GM21526 (cell line): ENCODE results near the gene CDH12.
"Not testable (repeated sequence)": the region's sequence is repeated elsewhere in the genome, so short reads cannot be mapped to it uniquely, and the experiment has no call there.

Source experiments
- ATAC-seq: cut with Tn5 transposase; IDR thresholded peaks from one replicate; pipeline ENCODE4 v1.9.1; 2021; ENCODE audit warnings: moderate library complexity; ENCODE audit not compliant: unreplicated experiment, low FRiP score

Gene CDH12

DNA sequence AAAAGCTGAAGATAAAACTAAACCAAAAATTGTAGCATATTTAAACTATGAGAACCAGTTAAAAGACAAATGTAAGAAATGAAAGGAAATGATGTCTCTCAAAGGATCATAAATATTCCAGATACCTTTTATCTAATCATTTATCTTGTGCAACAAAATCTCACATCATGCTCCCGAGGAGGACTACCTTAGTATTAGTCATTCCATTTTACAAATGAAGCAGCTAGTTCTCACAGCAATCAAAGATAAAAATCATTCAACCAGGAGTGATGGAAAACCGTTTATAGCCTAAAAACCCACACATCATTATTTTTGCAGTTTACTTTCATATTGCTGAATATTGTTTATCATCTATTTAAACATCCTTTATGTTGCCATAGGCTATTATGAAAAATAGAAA is 190.0 kb downstream of the CDH12 start:
- ATAC-seq, result no peak

DNA sequence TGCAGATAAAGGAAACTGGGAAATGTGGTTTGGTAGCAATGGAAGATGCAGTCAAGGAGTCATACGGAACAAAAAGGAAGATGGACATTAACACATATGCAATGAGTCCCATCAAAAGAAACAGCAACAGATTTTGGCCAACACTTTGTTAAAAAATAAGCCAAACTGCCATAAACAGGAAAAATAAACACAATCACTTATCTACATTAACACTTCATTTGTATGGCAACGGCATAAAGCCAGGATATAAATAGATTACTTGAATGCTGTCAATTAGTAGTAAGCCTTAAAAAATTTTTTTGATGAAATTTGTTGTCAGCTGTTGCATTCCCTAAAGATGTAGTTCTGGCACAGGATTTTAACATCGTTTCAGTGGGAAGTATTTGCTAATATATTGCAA is 190.8 kb downstream of the CDH12 start:
- ATAC-seq, result no peak

DNA sequence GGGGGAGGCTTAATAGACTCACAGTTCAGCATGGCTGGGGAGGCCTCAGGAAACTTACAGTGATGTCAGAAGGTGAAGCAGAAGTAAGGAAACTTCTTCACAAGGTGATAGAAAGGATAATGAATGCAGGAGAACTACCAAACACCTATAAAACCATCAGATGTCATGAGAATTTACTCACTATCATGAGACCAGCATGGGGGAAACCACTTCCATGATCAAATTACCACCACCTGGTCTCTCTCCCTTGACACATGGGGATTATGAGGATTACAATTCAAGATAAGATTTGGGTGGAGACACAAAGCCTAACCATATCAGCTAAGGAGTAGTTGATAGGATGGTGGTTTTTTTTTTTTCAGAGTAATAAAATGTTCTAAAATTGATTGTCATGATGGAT is 201.8 kb downstream of the CDH12 start:
- ATAC-seq, result no peak

DNA sequence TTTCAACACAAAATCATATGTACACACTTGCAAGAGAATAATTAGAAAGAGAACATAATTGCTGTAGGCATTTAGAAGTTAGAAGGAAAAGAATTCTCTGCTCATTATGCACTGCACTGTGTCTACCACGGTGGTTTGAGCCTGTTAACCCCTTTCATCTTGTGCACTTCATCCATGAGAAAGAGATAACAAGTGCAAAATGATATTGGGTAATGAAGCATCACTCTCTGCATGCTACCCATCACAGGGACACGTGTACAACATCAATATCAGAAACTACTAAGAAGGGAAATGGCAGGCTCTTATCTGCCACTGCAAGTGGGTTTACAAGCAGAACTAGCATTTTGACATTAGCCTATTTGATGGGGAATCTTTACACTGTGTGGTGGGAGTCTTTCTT is 202.6 kb downstream of the CDH12 start:
- ATAC-seq, result no peak

DNA sequence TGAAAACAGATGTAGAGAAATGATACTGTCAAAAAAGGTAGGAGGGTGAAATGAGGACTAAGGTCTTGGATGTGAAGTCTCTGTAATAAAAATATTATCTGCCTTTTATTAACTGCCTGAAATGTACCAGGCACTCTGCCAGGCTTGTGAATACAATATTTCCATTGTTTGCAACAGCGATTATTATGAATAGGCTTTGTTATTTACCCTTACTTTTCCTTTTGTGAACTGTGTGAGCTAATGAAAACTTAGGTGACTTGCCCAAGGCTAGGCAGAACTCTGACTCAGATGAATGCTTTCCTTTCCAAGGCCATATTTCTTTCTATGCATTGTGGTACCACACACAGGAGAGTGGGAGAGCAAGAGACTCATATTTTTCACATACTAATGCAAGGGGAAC is 204.1 kb downstream of the CDH12 start:
- no peak for ATAC-seq

DNA sequence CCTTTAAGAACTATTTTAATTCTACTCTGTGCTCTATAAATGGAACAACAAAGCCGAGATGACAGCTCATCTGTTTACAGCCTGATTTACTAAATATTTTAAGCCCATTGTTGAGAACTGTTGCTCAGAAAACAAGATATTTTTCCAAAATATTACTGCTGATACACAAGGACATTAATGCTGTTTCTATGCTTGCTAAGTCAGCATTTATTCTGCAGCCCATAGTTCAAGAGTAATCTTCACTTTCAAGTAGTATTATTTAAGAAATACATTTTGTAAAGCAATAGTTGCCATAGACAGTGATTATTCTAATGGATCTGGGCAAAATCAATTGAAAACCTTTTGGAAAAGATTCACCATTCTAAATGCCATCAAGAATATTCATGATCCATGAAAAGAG is 208.3 kb downstream of the CDH12 start:
- no peak for ATAC-seq

DNA sequence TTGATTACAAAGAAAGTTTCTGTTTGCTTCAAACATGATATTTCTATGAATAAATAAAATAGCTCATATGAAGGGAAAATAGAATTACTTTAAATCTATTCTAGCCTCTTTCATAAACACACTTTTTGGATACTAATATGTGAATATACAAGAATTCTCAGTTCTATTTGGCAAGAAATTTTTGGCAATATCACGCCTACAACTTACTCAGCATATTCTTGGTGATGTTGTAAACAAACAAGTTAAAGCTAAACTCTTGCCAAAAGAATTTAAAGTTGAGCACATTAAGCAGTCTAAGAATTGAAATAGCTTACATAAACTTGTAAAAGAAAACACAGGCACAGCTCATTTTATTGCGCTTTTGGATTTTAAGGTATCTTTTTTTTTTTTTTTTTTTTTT is 209.8 kb downstream of the CDH12 start:
- no peak for ATAC-seq

DNA sequence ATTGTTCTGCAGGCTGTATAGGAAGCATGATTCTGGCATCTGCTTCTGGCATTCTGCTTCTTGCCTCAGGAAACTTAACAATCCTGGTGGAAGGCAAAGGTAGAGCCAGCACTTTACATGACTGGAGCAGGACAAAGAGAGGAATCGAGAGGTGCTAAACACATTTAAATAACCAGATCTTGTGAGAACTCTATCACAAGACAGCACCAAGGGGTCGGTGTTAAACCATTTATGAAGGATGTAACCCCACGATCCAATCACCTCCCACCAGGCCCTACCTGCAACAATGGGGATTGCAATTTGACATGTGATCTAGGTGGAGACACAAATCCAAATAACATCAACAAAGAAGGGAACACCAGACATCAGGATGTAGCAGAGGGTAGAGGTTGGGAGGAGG is 221.5 kb downstream of the CDH12 start:
- no peak for ATAC-seq

DNA sequence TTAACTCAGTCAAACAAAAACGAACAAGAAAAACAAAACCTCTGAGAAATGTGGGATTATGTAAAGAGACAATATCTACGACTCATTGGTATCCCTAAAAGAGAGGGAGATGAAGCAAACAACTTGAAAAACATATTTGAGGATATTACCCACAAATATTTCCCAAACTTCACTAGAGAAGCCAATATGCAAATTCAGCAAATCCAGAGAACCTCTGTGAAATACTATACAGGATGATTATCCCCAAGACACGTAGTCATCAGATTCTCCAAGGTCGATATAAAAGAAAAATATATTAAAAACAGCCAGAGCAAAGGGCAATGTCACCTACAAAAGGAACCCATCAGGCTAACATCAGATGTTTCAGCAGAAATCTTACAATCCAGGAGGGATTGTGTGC is 226.1 kb downstream of the CDH12 start:
- no peak for ATAC-seq

DNA sequence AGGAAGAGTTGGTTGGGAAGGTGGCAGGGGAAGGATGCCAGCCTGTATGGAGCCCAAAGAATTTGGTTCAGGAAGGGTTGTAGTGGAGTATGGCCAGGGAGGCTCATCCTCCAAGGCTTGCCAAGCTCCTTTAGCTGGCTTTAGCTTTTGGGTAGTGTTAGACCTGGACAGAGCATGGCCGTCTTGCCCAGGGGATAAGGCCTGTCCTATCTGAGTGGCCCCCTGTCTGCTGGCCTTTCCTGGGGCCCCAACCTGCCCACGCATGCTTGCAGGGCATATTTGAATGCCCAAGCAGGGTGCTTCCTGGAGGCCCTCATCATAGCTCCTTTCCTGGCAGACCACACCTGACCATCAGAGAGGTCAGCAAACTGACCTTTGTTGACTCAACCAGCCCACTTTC is 227.7 kb downstream of the CDH12 start:
- no peak for ATAC-seq

DNA sequence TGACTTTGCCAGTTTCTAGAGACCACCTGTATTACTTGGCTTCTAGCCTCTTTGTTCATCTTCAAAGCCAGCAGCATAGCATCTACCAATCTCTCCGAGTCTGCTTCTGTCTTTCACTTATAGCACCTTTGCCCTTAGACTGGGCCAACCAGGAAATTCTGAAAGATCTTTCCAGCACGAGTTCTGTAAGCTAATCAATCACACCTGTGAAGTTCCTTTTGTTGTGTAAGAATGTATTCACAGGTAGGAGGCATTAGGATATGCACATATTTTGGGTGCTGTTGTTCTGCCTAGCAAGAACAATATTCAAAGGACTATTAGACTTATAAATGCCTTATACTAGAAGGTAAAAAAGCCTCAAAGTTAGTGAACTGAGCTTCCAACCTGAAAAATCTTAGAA is 232.1 kb downstream of the CDH12 start:
- ATAC-seq, result no peak

DNA sequence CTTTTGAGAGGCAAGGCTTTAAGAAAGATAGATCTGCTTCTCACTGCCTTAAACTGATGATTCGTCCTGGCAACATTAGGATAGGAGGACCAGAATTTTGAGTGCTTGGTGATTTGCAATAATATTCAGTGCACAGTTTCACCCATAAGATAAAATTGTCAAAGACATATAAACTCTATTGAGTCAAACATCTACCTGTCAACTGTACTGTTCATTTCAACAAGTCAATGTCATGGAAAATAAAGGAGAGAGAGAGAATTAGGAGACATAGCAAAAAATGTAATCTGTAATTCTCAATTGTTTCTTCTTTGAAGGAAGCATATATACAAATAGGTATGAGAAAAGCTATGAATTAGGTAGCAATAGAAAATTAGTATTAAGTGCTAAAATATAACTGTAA is 237.2 kb downstream of the CDH12 start:
- no peak for ATAC-seq

DNA sequence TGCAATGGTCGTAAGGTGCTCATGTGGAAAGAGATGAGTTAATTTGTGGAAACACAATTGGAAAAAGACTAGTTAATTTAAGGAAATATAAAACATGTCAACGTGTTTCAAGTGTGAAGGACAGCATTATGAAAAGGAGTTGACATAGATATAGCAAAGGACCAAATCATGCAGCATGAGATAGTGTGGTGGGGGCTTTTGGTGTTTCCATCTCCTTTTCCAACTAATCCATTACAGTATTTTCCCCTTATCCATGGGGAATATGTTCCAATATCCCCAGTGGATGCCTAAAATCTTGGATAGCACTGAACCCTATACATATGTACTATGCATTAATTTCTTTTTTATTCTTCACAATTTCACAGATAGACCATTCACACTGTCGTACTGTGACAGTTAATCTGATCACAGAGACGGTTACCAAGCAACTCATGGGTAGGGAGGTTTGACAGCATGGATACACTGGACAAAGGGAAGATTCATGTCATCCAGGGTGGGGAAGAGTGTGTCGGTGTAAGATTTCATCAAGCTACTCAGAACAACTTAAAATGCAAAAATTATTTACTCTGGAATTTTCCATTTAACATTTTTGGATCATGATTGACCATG is 238.6 kb downstream of the CDH12 start:
- ATAC-seq, result no peak

DNA sequence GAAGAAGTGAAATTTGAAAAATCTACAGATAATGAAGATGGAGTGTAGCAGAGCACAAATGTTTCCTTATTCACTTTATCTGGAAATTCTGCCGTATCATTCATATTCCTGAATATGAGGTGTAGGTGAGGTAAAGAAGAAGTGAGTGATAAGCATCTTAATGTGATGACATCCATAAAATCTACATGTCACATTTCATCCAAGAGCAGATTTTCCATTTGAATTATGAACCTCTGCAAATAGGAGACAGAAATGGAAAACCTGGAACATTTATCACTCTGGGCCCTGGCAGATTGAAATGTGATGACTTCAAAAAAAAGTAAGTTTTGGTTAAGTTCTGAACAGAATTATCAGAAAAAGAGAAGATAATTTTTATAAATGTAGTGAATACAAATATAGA is 240.2 kb downstream of the CDH12 start:
- ATAC-seq, result no peak

DNA sequence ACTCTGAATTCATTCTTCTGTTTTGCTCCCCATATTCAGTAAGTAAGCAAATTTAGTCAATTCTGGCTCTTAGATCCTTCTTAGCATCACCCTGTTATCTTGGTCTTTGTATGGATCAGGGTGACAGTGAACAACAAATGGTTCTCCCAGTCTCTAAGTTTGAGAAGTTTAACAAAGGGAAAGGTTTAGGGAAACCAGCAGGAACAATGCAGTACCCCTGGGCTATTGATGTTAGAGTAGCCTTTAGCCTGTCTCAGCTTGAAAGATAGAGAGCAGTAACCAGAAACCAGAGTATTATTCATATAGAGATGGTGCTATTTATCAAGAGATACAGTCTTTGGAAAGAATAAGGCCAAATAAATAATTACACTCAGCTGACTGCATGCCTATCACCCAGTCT is 241.8 kb downstream of the CDH12 start:
- ATAC-seq, result no peak

DNA sequence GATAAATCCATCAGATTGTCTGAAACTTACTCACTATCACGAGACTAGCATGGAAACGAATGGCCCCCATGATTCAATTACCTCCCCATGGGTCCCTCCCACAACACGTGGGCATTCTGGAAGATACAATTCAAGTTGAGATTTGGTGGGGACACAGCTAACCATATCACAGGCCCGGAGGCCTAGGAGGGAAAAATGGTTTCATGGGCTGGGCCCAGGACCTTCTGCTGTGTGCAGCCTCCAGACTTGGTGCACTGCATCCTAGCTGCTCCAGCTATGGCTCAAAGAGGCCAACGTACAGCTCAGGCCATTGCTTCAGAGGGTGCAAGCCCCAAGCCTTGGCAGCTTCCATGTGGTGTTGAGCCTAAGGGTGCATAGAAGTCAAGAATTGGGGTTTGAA is 245.6 kb downstream of the CDH12 start:
- ATAC-seq, result not testable (repeated sequence)

DNA sequence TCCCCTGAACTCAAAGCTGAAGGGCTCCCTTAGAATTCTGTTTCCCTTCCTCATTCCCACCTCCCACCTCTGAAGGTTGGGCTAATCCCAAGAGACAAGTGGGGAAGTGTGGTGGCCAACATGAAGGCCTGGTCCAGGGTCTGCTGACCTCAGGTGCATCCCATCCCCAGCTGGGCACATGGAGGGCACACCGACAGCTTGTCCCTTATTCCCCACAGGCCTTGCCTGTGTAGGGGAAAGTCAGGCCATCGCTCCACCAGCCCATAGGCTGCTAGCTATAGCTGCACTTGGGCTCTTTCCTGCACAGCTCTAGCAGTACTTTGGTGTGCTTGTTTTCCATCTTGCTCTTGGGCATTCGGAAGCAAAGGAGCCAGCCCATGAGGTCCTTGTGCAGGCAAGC is 247.7 kb downstream of the CDH12 start:
- no peak for ATAC-seq

DNA sequence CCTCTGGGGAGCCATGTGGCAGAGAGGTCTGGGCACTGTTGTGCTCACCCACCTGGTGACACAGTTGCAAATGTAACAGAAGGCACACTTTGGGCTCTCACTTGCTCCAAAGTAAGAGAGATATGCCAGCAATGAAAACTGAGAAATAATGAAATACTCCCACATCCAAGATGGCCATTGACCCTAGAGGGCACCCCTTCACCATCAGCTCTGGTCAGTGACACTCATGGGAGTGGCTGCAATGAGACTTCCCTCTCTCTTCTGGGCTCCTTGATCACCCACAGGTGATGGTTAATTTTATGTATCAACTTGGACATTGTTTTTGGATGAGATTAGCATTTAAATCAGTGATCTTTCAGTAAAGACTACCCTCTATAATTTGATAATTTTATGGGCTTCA is 248.4 kb downstream of the CDH12 start:
- ATAC-seq, result no peak

DNA sequence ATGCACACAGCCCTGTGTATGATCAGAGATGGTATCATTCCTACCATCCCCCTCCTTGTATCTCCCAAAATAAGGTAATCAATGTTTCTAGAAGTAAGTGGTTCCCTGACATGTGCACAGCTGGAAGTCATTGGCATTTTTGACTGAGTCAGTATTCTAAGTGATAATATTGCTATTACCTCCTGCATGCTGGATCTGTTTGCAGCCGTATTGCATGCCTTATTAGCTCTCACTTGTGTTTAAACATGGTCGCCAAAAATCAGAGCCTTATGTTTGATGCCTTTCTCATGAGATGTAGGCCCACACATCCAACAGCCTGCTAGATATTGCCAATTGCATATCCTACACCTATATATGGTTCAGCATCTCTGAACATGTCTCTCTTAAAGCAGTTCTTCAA is 254.3 kb downstream of the CDH12 start:
- ATAC-seq, result no peak

DNA sequence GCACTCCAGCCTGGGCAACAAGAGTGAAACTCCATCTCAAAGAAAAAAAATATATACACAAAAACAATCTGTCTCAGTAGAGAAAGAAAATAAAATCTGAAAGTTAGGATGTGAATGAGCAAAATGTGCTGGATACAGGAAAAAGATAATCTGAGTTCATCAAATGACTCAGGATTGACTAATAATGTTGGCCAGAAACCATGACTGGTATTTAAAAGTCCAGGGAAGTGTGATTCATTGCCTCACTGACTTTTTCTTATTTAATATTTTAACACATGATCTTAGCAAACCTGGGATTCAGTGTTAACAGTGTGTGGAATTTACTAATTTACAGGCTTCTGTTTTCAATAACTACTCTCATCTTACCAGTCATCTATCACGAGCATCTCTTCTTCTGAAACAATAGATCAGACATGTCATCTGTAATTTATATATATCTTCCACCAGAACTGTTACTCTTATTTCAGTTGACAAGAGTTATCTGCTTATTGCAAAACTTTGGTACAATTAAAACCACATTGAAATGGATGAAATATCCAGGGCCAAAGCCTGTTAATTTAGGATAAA is 256.7 kb downstream of the CDH12 start:
- no peak for ATAC-seq

DNA sequence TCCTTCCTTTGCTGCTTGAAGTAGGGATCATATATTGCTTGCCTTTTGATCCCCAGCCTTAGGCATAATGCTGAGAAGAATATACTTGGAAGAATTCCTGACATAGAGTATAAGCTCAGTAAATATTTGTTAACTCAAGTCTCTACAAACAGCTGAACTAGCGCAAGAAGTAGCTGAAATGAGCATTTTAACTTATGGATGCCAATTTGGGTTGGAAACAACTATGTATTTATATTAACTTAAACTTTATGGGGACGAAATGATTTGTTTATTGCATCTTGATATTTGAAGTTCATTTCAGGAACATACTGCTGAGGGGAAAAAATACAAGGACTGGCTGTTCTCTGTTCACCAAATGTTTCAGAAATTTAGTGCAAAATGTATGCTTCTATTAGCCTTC is 258.7 kb downstream of the CDH12 start:
- no peak for ATAC-seq

DNA sequence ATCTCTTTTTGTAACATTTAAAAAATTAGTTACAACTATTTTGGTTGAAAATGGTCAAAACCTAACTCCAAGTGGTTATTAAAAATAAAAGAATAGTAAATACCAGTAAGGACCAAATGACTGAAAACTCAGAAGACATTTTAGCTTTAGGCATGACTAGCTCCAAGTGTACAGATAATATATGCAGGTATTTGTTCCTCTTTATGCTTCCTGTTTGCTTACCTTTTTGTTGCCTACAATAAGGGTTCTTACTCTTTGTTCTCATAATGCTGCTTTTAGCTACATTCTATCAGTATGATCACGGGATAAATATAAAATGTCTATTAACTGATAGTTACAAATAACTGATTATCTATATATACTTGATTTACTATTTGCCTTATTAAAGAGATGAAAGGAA is 259.6 kb downstream of the CDH12 start:
- peak; percentile 79 for ATAC-seq

DNA sequence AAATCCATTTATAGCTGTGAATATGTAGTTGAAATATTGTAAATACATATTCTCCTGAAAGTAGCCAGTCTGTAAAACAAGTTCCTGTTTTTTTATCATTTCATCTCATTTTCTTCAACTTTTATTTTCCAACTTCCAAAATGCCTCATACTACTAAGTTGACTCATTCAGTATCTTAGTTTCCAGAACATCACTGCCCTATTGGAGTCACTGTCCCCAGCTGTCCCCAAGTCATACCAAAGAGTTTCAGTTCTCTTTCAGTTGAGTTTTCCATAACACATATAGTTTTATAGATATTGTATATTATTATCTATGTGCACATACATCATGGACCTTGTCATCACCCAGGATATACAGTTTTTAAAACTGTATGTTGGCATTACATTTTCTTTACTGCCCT is 261.7 kb downstream of the CDH12 start:
- ATAC-seq, result no peak
